CD4-positive, alpha-beta T cell treated with Interleukin-12 subunit alpha and Interleukin-12 subunit beta, for 1 hour (primary cell): Measurements from ENCODE around the gene SRCIN1.
"Not testable (repeated sequence)": the region's sequence is repeated elsewhere in the genome, so short reads cannot be mapped to it uniquely, and the experiment has no call there.

Experiments used
- DNase-seq: peaks from one replicate; pipeline ENCODE4 v3.0.0-alpha.2; 2020

Gene SRCIN1

GRCh38 chr17:38605841-38606645 lies at the start of gene SRCIN1:
Gene SRCIN1 (minus strand): TSS chr17:38605952. CDS start chr17:38605705, 247 bp downstream.
- DNase-seq: peak; percentile 66

- DNase-seq: no peak
Observed at GRCh38 chr17:38654411-38655398, 49.0 kb upstream of the SRCIN1 start.

- DNase-seq: no peak
Observed at GRCh38 chr17:38653679-38654078, 47.9 kb upstream of the SRCIN1 start.

- DNase-seq: no peak
Observed at GRCh38 chr17:38653230-38653629, 47.5 kb upstream of the SRCIN1 start.

- not testable (repeated sequence) for DNase-seq
Observed at GRCh38 chr17:38650653-38651173, 45.0 kb upstream of the SRCIN1 start.

GRCh38 chr17:38637951-38638350 lies 32.2 kb upstream of the SRCIN1 start:
- no peak for DNase-seq

- DNase-seq: no peak
Observed at GRCh38 chr17:38636054-38636453, 30.3 kb upstream of the SRCIN1 start.

- no peak for DNase-seq
Observed at GRCh38 chr17:38632334-38632733, 26.6 kb upstream of the SRCIN1 start.

- DNase-seq: no peak
Observed at GRCh38 chr17:38628441-38628840, 22.7 kb upstream of the SRCIN1 start.

- no peak for DNase-seq
Observed at GRCh38 chr17:38627957-38628356, 22.2 kb upstream of the SRCIN1 start.

- DNase-seq: not testable (repeated sequence)
Observed at GRCh38 chr17:38626606-38627226, 21.0 kb upstream of the SRCIN1 start.

GRCh38 chr17:38625482-38625881 lies 19.7 kb upstream of the SRCIN1 start:
- no peak for DNase-seq

- peak; percentile 9 for DNase-seq
Observed at GRCh38 chr17:38624782-38625355, 19.1 kb upstream of the SRCIN1 start.

- DNase-seq: no peak
Observed at GRCh38 chr17:38621538-38621937, 15.8 kb upstream of the SRCIN1 start.

GRCh38 chr17:38620551-38621277 lies 15.0 kb upstream of the SRCIN1 start:
- DNase-seq: no peak

GRCh38 chr17:38619937-38620550 lies 14.3 kb upstream of the SRCIN1 start:
- DNase-seq: no peak

GRCh38 chr17:38619451-38619795 lies 13.7 kb upstream of the SRCIN1 start:
- DNase-seq: no peak

- no peak for DNase-seq
Observed at GRCh38 chr17:38617967-38618760, 12.4 kb upstream of the SRCIN1 start.

- DNase-seq: no peak
Observed at GRCh38 chr17:38617074-38617860, 11.5 kb upstream of the SRCIN1 start.

GRCh38 chr17:38616361-38616760 lies 10.6 kb upstream of the SRCIN1 start:
- no peak for DNase-seq
